H1 (cell line): ENCODE results near the gene POLH.

Experiments
- BRCA1 ChIP-seq: IDR thresholded peaks from 2 replicates; pipeline ENCODE4 v1.6.1; 2012; ENCODE audit warnings: low read depth, low read length, improper control_type of control experiment
- CBX8 ChIP-seq: fragments of 300-800, 300-1000 bp; sonication (generic); IDR thresholded peaks from 2 replicates; pipeline ENCODE4 v1.7.1; 2016; ENCODE audit warnings: low read depth, low read length, borderline replicate concordance
- CHD2 ChIP-seq: IDR thresholded peaks from 2 replicates; pipeline ENCODE4 v1.6.1; 2012; ENCODE audit warnings: low read length, improper control_type of control experiment
- EP300 ChIP-seq, 2 experiments: IDR thresholded peaks; 1 replicate in 1 of 2; 2 replicates in 1 of 2; pipeline ENCODE4 v1.6.1; 2011 to 2012; ENCODE audit warnings: low read depth in 2 of 2, low read length in 2 of 2, mild to moderate bottlenecking in 2 of 2, borderline replicate concordance in 1 of 2, inconsistent platforms in 1 of 2, moderate library complexity in 1 of 2
- EZH2 ChIP-seq: fragments of 200-600 bp; sonication (generic); IDR thresholded peaks from 2 replicates; pipeline ENCODE4 v1.7.1; 2012; ENCODE audit warnings: low read depth, mild to moderate bottlenecking, moderate library complexity, low read length, inconsistent platforms; ENCODE audit not compliant: severe bottlenecking
- GABPA ChIP-seq: IDR thresholded peaks from 2 replicates; pipeline ENCODE4 v1.6.1; 2011; ENCODE audit warnings: mild to moderate bottlenecking, low read length, moderate library complexity, borderline replicate concordance; ENCODE audit not compliant: insufficient read depth
- HDAC2 ChIP-seq, 2 experiments: fragments of 300-600 bp in 1 of 2; sonication (generic) in 1 of 2; IDR thresholded peaks; 2 replicates each; pipeline ENCODE4 v1.6.1; 2011 to 2012; ENCODE audit warnings: low read depth in 2 of 2, low read length in 2 of 2, mild to moderate bottlenecking in 2 of 2, moderate library complexity in 2 of 2, borderline replicate concordance in 1 of 2, inconsistent platforms in 1 of 2
- JUND ChIP-seq: IDR thresholded peaks from 2 replicates; pipeline ENCODE4 v1.6.1; 2011; ENCODE audit warnings: mild to moderate bottlenecking, improper control_type of control experiment, low read length
- POLR2A ChIP-seq, 2 experiments: IDR thresholded peaks; 1 replicate in 1 of 2; 2 replicates in 1 of 2; pipeline ENCODE4 v1.6.1; 2011; ENCODE audit warnings: low read depth in 2 of 2, low read length in 2 of 2, mild to moderate bottlenecking in 2 of 2; ENCODE audit errors: control extremely low read depth in 1 of 2
- POLR2AphosphoS5 ChIP-seq: IDR thresholded peaks from 2 replicates; pipeline ENCODE4 v1.6.1; 2011; ENCODE audit warnings: low read depth, low read length
- RFX5 ChIP-seq: IDR thresholded peaks from 2 replicates; pipeline ENCODE4 v1.6.1; 2011; ENCODE audit warnings: low read depth, low read length, improper control_type of control experiment, borderline replicate concordance
- YY1 ChIP-seq: IDR thresholded peaks from 2 replicates; pipeline ENCODE4 v1.6.1; 2011; ENCODE audit warnings: low read depth, mild to moderate bottlenecking, low read length
- TF ChIP-seq, protein P1 (sequence below), 3 experiments: IDR thresholded peaks; 1 replicate in 2 of 3; 2 replicates in 1 of 3; pipeline versions ENCODE4 v1.5.1 to v1.6.1; 2011; ENCODE audit warnings: low read length in 3 of 3, mild to moderate bottlenecking in 3 of 3, inconsistent platforms in 2 of 3, low read depth in 1 of 3, moderate library complexity in 1 of 3; ENCODE audit not compliant: insufficient read depth in 1 of 3; ENCODE audit errors: control extremely low read depth in 1 of 3

DNA sequence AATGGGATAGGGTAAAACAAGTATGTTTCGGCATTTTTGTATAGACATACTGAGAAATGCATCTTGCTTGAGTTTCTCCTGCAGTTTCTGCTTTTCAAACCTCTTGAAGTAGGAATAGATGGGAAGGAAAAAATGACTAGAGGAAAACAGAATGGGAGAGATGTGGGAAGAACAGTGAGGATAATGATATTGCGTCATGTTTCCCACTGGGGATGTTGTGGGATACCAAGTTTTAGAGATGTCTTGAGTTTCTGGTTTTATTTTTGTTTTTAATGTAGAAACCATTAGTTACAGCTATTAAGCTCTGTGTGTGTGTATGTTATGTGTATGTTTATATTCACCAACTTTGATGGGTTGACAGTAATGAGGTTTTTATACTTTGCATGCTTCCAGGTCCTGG lies 24.6 kb downstream of the POLH start:
- TF ChIP-seq EZH2 = no peak
- TF ChIP-seq POLR2A (IDR thresholded peaks at IDR 0.05; ENCODE audit: control extremely low read depth in 1 of 2, low read depth in 2 of 2, low read length in 2 of 2) = no peak
- no peak for TF ChIP-seq CBX8
- TF ChIP-seq EP300 (IDR thresholded peaks at IDR 0.05; ENCODE audit: borderline replicate concordance in 1 of 2, low read depth in 2 of 2, low read length in 2 of 2) = no peak
- no peak for TF ChIP-seq POLR2AphosphoS5
- TF ChIP-seq, protein P1, sequence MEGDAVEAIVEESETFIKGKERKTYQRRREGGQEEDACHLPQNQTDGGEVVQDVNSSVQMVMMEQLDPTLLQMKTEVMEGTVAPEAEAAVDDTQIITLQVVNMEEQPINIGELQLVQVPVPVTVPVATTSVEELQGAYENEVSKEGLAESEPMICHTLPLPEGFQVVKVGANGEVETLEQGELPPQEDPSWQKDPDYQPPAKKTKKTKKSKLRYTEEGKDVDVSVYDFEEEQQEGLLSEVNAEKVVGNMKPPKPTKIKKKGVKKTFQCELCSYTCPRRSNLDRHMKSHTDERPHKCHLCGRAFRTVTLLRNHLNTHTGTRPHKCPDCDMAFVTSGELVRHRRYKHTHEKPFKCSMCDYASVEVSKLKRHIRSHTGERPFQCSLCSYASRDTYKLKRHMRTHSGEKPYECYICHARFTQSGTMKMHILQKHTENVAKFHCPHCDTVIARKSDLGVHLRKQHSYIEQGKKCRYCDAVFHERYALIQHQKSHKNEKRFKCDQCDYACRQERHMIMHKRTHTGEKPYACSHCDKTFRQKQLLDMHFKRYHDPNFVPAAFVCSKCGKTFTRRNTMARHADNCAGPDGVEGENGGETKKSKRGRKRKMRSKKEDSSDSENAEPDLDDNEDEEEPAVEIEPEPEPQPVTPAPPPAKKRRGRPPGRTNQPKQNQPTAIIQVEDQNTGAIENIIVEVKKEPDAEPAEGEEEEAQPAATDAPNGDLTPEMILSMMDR (IDR thresholded peaks at IDR 0.05; ENCODE audit: control extremely low read depth in 1 of 3, insufficient read depth in 1 of 3, low read depth in 1 of 3, low read length in 3 of 3) = no peak
- no peak for TF ChIP-seq HDAC2 (IDR thresholded peaks at IDR 0.05; ENCODE audit: borderline replicate concordance in 1 of 2, low read depth in 2 of 2, low read length in 2 of 2)
- no peak for TF ChIP-seq YY1
- no peak for TF ChIP-seq GABPA
- no peak for TF ChIP-seq RFX5
- TF ChIP-seq JUND = no peak
- TF ChIP-seq CHD2 = no peak
- TF ChIP-seq BRCA1 = no peak
